Measurements from ENCODE around the gene TAS2R40. TPM values are rescaled to one million over a fixed set of nuclear protein-coding genes. Genes with fewer than 3 reads are reported as not detected.

Gene TAS2R40
- total RNA-seq, 2 donors from 2014 or later, result not detected

- H3K9me3 Mint-ChIP-seq, result no peaks in the 10 kb centered on the region
- H3K36me3 Mint-ChIP-seq, result peaks cover 18% of the 10 kb centered on the region
- H3K27me3 Mint-ChIP-seq, result no peaks in the 10 kb centered on the region
- H3K27ac Mint-ChIP-seq, result peak overlapping the region; percentile 98
- H3K4me1 Mint-ChIP-seq (ENCODE audit: low read depth in 2 of 2), result peaks cover 27 to 37% of the 10 kb centered on the region in 2 donors
- ATAC-seq (no peak), DNase-seq (ENCODE audit: low spot score) (no peak)
- peak overlapping the region; percentile 90 for H3K4me3 Mint-ChIP-seq
Observed at GRCh38 chr7:143265017-143265693, 43.3 kb downstream of the TAS2R40 start.

GRCh38 chr7:143269251-143269650 lies 47.4 kb downstream of the TAS2R40 start:
- ATAC-seq, result peak in 1 of 2 donors; percentile 20
- no peak for DNase-seq (ENCODE audit: low spot score)
- H3K9me3 Mint-ChIP-seq, result no peaks in the 10 kb centered on the region
- H3K4me3 Mint-ChIP-seq, result no peak overlapping the region
- H3K4me1 Mint-ChIP-seq (ENCODE audit: low read depth in 2 of 2), result peaks cover 15 to 27% of the 10 kb centered on the region in 2 donors
- H3K27me3 Mint-ChIP-seq, result no peaks in the 10 kb centered on the region
- H3K36me3 Mint-ChIP-seq, result peaks cover 18% of the 10 kb centered on the region
- H3K27ac Mint-ChIP-seq, result peak overlapping the region; percentile 15 to 54

DNA sequence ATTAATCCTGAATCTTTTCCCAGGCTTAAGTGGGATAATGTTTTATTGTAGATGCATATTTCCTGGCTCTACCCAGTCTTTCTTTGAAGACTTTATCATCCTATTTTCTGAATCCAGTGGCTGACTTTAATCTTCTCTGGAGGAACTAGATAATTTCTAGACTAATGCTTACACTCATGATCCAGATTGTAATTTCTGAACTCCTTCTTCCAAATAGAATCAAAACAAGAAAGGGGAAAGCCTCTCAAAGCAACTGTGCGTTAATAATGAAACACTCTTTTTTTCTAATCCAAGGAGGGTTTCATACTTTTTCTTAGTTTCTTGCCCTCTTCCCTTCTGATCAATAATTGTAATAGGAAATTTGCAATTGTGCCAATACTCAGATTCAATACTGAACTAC lies 49.4 kb downstream of the TAS2R40 start:
- peaks cover 13% of the 10 kb centered on the region for H3K36me3 Mint-ChIP-seq
- no peak for ATAC-seq
- DNase-seq (ENCODE audit: low spot score), result no peak
- H3K27me3 Mint-ChIP-seq, result no peaks in the 10 kb centered on the region
- H3K4me1 Mint-ChIP-seq (ENCODE audit: low read depth in 2 of 2), result peaks cover 4 to 12% of the 10 kb centered on the region in 2 donors
- H3K27ac Mint-ChIP-seq, result no peak overlapping the region
- H3K4me3 Mint-ChIP-seq, result no peak overlapping the region
- no peaks in the 10 kb centered on the region for H3K9me3 Mint-ChIP-seq

Other genes starting within 250 kb of the TAS2R40 start
- gene OR9A2, start 194.9 kb upstream of the TAS2R40 start, total RNA-seq, result not detected
- gene OR6V1, start 169.7 kb upstream of the TAS2R40 start, total RNA-seq, result not detected
- gene PIP, start 90.0 kb upstream of the TAS2R40 start, total RNA-seq, result not detected
- not detected for gene TAS2R39, start 38.6 kb upstream of the TAS2R40 start, total RNA-seq
- 100 to 1,000 TPM; 133 to 233 TPM for gene GSTK1, start 41.4 kb downstream of the TAS2R40 start, total RNA-seq
- gene TMEM139, start 62.9 kb downstream of the TAS2R40 start, total RNA-seq, result not detected
- 10 to 100 TPM; 67.8 to 94.2 TPM for gene CASP2, start 66.3 kb downstream of the TAS2R40 start, total RNA-seq
- under 1 TPM in 1 of 2 donors, not detected in 1; 0.10 TPM for gene CLCN1, start 94.1 kb downstream of the TAS2R40 start, total RNA-seq
- 1 to 10 TPM; 2.9 TPM for gene FAM131B, start 140.7 kb downstream of the TAS2R40 start, total RNA-seq
- gene ZYX, start 159.3 kb downstream of the TAS2R40 start, total RNA-seq, result 100 to 1,000 TPM in 1 of 2 donors, 10 to 100 TPM in 1; 81.6 to 114 TPM
- gene EPHA1, start 186.8 kb downstream of the TAS2R40 start, total RNA-seq, result under 1 TPM in 1 of 2 donors, not detected in 1; 0.21 TPM
- not detected for gene TAS2R60, start 221.4 kb downstream of the TAS2R40 start, total RNA-seq

Data from natural killer cell treated with Interleukin-12 subunit alpha and Interleukin-12 subunit beta and Interleukin-15 and Interleukin-18, amount 100 ng/mL, for 72 hours (primary cell).